NCI-H2171 treated with DMSO at 0.1 percent for 48 hours (cell line): Measurements from ENCODE around the gene IPO8.
"Not testable (repeated sequence)": the region's sequence is repeated elsewhere in the genome, so short reads cannot be mapped to it uniquely, and the experiment has no call there.

Source experiments
- DNase-seq: peaks from one replicate; lab custom pipeline; 2025; lab: John Stamatoyannopoulos, UW

IPO8 gene

DNA sequence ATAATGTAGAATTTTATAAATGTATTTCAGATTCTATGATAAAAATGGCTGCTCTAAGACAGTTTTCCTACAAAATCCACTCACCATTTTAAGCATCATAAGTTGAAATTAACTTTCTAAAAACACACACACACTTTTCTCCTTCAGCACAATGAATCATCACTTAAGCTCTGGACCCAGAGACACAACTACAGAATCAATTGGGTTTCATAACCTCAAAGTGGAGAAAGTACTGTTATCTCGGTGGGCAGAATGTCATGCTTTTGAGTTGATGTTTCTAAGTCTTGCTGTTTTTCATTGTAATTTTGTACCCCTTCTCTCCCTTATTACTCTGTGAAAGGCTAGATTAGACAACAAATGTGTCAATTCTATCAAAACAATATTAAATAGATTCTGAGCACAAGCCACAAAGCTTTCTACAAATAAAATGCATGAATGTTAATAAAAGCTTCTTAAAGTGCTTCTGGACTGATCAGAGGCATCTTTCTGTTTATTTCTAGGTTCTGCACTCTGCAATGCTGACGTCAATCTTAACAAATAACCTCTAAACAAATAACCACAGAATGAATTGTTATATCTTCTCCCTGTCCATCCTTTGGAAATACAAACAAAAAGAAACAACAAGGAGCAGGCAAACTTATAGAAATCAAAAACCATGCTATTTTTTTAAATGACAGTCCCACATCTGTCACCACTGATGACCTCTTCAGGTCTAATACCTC, 8.2 kb downstream of the IPO8 start:
- no peak for DNase-seq

DNA sequence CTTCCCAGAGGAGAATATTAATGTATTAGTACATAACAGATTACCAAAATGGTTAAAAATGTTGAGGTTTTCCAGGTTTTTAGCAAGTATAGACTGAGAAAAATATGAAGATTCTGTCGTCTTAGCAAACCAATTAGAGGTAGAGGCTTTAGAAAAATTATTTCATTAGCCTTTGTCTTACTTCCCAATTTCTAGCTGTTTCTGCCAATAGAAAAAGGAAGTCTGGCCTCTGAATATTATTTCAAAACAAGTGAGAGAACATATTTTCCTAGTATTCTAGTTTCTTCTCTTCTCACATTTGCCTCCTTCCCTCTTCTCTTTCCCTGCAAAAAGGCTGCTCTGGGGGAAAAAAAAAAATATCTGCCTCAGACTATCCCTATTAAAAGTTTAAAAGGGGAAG, 16.4 kb downstream of the IPO8 start:
- no peak for DNase-seq

DNA sequence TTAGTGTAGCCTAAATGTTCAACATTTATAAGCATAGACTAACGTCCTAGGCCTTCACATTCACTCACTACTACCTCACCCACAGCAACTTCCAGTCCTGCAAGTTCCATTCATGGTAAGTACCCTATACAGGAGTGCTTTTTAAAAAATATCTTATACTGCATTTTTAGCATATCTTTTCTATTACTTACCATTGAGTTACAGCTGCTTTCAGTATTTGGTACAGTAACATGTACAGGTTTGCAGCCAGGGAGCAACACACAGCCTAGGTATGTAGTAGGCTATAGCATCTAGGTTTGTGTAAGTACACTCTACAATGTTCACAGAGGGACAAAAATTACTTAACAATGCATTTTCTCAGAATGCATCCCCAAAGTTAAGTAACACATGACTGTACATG, 17.4 kb downstream of the IPO8 start:
- no peak for DNase-seq

DNA sequence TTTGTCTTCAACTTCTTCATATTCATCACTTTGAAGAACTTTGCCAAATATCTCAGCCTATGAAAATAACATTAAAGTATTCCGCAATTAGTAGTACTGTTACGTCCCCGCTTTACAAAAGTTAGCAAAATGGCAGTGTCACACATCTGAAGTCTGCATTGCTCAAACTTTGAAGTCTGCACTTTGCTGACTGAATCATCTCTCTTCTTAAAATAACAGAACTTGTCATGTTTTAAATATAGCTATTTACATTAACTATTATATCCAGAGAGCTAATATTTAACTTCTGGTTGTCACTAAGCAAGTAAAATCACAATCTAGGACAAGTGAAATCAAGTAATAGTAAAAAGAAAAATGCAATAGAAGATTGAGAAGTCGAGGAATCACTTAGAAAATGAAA, 34.5 kb downstream of the IPO8 start:
- DNase-seq, result no peak

DNA sequence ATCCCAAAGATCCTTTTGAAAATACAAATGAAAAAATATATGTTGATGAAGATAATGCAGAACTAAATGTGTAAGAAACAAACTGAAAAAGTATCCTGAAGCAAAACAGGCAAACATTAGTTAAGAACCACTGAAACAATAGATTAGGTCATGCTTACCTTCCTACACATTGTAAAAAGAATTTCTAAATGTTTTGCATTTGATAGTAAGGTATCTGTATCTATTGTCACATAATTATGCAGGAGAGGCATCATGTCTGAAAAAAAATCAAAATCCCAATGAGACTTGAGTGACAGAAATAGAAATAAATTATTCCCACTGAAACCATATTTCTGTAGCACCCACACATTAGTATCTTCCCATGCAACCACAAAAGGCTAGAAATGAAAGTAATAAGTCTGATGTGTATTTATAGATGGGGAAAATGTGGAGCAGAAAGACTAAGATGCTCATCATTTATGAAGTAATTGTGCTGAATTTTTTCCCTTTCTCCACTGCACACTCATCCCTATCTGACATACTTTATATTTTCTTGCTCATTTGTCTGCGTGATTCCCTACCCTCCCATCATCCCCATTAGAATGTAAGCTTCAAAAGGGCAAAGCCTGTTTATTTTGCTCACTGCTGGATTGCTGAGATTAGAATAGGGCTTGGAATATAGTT, 43.5 kb downstream of the IPO8 start:
- DNase-seq, result no peak

DNA sequence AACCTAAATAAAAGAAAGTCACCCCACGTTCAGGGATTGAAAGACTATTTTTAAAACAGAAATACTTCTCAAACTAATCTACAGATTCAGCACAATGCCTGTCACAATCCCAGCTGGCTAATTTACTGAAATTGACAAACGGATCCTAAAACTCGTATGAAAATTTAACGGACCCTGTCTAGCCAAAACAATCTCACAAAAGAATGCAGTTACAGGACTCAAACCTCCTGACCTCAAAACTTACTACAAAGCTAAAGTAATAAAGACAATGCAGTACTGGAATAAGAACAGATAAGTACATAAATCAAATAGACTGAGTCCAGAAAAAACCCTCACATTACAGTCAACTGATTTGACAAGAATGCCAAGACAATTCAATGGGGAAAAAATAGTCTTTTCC, 48.8 kb downstream of the IPO8 start:
- no peak for DNase-seq

DNA sequence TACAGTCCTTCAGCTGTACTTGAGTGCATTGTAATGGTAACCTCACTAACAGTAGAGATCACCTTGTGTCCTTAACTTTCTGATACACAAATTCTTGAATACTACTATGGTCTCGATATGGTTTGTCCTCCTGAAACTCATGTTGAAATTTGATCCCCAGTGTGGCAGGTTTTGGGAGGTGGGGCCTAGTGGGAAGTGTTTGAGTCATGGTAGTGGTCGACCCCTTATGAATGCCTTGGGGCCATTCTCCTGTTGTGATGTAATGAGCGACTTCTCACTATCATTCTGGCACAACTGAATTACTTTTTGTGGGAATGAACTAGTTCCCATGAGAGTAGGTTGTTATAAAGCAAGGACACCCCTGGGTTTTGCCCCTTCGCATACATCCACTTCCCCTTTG, 52.3 kb downstream of the IPO8 start:
- no peak for DNase-seq

DNA sequence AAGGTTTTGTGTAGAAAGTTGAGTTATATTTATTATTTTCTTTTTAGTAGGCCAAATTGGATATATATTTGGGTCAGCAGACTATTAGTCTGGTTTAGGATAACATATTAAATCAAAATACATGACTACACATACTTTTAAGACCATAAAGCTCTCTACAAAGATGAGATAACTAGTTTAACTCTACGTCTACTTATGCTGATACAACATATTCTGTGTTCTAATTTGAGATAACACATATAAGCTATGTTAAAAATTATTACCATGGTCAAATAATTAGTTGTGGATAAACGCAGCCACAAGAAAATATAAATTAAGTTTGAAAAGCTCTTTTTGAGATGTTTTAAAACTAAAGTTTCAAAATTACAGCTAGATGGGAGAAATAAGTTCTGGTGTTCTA, 55.3 kb downstream of the IPO8 start:
- DNase-seq, result no peak

DNA sequence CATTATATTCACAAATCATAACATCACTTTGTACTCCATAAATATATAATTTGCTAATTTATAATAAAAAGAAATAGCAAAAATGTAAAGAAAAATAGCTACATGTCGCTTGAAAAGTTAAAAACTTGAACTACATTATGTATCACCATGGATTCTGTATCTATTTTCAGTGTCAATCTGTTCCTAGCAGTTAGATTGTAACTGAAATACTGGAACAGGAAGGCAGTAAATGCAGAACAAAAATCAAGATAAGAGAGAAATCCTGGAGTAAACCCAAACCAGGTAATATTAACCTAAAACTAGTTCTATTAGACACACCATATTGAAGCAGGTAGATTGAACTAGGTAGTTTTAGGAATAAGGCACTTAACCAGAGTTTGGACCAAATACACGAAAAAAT, 60.3 kb downstream of the IPO8 start:
- DNase-seq, result no peak

DNA sequence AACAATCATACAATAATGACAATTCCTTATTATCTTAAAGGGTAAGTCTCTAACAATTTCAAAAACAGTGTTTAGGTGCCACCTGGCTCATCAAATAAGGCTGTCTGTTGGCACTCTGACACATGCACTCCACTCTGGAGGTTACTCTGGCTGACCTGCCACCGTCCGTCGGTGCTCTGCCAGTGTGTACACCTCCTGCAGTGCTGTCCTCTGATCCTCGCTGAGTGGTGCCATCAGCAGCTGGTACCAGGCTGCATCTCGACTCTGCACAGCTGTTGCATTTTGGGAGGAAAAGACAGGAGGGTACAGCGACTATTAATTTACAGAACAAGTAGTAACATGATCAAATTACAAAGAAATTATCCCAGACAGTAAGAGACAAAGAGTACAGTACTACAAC, 63.9 kb downstream of the IPO8 start:
- DNase-seq, result peak; percentile 94

DNA sequence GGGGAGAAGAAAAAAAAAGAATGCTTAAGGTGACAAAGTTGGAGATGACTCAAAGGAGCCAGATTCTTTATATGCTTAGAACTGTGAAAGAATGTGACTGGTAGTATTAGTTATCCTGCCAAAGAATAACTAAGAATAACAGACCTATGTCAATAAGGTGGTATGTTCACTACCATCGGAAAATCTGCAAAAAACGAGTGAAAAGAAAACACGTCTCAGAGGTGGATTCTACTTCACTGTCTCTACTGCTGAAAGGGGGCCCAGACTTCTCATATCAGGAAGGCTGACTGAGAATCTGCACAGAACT, 64.7 kb downstream of the IPO8 start:
- DNase-seq, result no peak

DNA sequence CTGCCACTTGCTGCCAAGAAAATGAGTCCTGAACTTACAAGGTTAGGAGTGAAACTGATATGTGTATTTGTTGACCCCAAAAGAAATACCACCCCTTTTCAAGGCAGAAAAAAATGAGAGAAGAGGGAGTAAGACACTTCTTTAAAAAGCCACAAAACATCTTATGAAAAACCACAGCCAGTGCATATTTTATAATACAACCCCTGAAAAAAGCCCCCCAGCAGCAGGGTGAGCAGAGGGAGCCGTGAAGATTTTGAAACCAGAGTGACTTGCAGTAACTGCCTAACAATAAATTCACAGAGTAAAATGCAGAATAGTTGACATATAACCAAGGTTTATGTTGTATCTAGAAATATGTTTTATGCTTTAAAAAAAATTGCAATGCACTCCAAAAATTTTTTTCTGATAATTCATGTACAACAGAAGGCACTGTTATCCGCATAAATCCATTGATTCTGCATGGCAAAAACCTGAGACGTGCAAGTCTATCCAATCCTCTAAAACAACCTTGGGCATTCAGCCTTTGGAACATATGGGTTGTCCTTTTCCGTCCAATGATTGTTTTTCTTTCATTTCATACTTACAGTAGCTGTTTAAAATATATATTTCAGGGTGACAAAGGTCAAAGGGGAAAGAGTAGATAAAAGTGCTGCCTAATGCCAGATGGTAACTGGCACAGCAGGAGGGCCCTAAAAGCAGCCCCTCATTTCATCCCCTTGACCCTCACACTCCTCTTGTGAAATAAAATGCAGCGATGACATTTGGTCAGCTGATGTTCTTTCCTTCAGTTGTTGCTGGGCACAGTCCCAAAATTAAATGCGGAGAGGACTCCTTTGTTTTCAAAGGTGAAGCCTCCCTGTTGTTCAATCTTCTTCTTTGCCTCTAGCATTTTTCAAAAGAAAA, 65.3 kb downstream of the IPO8 start:
- DNase-seq, result no peak

DNA sequence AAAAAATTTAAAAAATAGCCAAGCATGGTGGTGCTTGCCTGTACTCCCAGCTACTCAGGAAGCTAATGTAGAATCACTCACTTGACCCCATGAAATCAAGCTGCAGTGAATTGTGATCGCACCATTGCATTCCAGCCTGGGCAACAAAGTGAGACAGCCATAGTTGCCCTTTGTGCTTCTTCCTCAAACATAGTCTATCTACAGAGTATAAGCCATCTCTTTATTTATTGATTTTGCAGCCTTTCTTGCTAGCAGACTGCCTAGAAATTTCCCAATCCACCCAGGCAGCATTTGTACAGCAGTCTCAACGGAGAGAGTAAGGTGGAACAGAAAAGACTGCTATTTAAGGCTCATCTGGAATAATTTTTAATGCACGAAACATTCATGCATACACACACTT, 68.8 kb downstream of the IPO8 start:
- no peak for DNase-seq

DNA sequence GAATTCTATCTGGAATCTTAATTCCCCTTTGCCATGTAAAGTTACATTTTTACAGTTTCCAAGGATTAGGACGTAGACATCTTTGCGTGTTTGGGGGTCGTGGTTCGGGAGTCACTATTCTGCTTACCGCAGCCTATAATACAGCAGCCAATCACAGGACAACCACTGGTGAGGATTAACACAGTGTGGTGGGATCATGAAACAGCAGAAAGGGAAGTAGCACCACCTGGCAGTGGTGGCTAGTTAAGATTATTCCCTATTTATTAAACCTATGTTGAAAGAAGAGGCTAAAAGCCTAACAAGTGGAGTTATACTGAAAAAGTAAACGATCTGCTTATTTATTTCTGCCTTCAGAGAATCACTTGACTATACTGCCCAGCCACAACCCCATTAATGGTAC, 71.7 kb downstream of the IPO8 start:
- peak; percentile 11 for DNase-seq

DNA sequence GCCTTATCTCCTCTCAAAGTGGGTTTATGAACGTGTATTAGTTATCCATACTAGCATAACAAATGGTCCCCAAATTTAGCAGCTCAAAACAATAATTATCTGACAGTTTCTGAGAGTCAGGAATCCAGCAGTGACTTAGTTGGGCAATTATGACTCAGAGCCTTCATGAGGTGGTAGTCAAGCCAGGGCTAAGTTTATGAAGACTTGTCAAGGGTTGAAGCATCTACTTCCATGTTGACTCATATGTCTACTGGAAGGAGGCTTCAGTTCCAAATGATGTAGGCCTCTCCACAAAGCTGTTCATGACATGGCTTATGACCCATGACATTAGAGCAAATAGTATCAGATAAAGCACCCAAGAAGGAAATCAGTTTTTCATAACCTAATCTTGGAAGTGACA, 73.2 kb downstream of the IPO8 start:
- no peak for DNase-seq

DNA sequence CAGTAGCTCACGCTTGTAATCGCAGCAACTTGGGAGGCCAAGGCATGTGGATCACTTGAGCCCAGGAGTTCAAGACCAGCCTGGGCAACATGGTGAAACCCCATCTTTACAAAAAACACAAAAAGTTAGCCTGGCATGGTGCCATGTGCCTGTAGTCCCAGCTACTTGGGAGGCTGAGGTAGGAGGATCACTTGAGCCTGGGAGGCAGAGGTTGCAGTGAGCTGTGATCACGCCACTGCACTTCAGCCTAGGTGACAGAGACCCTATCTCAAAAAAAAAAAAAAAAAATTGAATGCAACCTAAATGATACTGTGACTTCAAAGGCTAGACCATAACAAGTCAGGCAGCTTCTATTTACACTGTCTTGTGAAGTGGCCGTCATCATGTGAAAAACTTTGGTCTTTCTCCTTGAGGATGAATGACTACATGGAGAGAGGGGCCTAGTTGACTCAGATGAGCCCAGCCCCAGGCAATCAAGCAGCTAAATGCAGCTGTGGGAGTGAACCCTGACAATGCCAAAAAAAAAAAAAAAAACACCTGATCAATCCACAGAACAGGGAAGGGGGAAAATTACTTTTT, 73.9 kb downstream of the IPO8 start:
- not testable (repeated sequence) for DNase-seq

DNA sequence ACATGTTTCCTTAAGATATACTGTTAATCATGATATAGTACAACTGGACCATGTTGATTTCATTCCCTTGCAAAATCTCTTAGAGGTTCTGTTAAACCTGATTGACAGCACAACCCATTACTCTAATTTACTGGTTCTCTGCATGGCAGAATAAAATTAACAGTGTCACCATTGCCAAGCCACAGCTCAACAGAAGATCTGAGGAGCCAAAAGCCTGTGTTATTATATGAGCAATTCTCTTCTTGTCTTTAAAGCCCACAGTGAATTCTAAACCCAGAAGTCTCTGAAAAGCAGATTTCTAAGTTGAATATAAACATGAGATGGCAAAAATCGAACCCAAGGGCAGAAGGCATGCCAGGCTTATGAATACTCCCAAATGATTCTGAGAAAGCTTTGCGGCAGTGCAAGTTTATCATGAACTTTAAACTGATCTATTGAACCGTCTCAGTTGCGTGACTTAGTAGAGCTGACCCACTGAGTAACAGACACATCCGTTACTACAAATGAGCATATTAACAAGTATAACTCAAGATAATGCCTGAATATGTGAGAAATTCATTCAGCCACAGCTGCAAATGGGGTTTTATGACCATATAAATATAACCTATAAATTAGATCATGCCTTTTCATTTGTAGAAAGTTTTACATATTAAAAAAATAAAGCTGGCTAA, 78.2 kb downstream of the IPO8 start:
- no peak for DNase-seq

DNA sequence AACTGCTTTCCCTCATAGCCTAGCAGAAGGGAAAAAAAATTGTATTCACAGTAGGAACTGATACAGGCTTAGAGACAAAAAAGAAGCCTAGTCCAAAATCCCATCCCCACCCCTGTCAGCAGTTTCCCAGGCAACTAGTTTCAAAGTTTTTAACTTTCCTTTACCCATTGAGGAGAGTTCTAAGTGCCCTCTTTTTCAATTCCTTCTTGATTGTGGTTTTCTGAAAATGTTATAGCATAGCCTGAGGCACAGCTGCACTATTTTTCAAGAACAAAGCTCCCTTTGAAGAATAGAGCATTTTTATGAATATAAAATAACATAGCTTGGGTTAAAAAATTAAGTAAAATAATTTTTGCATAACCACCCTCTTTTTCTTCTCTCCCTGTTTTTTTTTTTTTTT, 81.6 kb downstream of the IPO8 start:
- DNase-seq, result no peak

DNA sequence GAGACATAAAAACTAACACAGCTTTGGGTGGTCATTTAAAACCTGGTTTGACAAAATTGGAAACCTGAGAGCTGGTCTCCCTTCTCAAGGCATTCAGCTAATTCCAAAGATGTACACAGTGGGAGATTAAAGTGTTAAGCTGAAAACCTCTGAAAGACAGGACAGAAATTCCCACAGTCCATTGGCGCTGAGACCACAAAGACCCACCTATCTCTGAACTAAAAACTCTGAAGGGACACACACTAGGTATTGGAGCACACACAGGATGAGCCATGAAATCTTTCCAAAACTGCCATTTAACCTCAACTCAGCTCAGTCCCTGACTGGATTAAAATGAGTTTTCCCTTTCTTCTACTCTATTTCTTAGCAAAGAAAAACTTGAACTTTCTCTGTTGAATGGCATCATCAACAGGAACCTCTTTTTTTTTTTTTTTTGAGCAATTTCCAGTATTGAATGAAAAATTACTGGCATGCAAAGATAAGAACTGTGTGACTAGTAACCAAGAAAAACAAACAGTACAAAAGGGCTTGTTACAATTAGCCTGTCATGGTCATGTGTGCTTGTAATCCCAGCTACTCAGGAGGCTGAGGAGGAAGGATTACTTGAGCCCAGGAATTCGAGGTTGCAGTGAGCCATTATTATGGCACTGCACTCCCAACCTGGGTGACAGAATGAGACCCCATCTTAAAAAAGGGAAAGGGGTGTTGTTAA, 82.4 kb downstream of the IPO8 start:
- DNase-seq, result no peak

DNA sequence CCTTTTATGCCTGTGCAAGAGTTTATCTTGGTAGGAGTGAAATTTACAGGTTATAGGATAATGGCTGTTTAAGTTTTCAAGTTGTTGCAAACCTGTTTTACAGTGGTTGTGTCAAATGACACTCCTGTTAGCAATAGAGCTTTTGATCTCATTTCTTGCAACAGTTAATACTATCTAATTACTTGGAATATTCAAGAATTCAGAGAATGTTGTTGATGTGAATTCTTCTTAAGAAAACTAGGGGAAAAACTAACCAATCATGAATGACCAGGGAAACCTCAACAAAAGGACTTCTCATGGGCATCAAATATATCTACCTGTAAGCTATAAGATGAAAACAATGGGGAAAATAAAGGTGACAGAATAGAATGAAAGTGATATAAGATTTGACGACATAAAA, 85.0 kb downstream of the IPO8 start:
- no peak for DNase-seq

DNA sequence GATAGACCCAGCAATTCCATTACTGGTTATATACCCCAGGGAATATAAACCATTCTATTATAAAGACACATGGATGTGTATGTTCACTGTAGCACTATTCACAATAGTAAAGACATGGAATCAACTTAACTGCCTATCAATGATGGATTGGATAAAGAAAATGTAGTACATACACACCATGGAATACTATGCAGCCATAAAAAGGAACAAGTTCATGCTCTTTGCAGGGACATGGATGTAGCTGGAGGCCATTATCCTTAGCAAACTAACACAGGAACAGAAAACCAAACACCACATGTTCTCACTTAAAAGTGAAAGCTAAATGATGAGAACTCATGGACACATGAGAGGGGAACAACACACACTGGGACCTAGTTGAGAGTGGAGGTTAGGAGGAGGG, 85.8 kb downstream of the IPO8 start:
- not testable (repeated sequence) for DNase-seq

DNA sequence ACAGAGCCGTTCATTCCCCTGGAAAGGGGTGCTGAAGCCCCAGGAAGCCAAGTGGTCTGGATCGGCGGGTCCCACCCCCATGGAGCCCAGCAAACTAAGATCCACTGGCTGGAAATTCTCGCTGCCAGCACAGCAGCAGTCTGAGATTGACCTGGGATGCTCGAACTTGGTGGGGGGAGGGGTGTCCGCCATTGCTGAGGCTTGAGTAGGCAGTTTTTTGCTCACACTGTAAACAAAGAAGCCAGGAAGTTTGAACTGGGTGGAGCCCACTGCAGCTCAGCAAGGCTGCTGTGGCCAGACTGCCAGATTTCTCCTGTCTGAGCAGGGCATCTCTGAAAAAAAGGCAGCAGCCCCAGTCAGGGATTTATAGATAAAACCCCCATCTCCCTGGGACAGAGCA, 91.4 kb downstream of the IPO8 start:
- DNase-seq, result peak; percentile 24
